Measurements from ENCODE around the gene FAM174B. TPM values are rescaled to one million over a fixed set of nuclear protein-coding genes. Genes with fewer than 3 reads are reported as not detected.
A peak's percentile ranks its signal among the peaks of the same experiment; 100 is the strongest.

The FAM174B gene
- 57.7 TPM for total RNA-seq
- long read RNA-seq, transcript FAM174B-201 (3 exons, 2,792 nt), result major isoform, 90 of 136 reads
- long read RNA-seq, partial matches to known transcripts, result 0 of 136 reads
- long read RNA-seq, other reads (novel, unspliced or antisense), result 42 of 136 reads

DNA sequence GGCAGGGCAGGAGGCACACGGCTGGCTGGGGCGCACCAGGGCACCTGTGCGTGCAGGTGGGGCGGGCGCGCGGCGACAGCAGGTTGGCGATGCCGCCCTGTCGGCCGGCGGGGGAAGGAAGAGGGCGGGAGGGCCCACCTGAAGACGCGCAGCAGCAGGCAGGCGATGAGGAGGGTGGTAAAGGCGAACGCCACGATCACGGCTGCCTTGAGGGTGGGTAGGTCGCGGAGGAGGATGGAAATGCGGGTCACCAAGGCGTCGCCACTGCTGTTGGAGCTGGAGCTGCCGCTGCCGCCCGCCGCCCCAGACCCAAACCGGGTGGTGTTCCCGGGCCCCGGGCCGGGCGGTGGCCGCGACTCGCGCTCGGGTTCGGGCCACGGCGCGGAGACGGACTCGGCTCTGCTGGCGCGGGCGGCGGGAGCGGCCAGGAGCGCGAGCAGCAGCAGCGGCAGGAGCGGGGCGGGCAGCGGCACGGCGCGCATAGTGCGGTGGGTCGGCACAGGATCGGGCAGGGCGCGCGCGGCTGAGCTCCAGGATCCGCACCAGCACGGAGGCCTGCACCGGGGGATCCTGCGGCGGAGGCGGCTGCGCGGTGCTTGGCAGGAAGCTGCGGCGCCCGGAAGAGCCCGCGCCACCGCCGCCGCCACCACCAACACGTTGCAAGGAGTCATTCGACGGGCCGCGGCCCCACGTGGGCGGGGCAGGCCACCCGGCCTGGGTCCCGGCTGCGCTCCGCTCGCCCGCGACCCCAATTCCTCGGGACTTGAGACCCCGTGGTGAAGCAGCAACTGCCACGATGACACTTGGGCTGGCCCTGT, at the start of gene FAM174B:
TSS of gene FAM174B (minus strand) at position 598 of the 818 bp plus-strand sequence.
- H3K27ac ChIP-seq, result peak within 1 kb of the TSS; percentile 76
- ATAC-seq, result peak; percentile 83 to 84
- H3K4me3 ChIP-seq, result peak within 1 kb of the TSS; percentile 61
- no peaks in the 10 kb centered on the region for H3K9me3 ChIP-seq
- H3K4me1 ChIP-seq, result peaks cover 9% of the 10 kb centered on the region
- H3K27me3 ChIP-seq (ENCODE audit: low read depth), result no peaks in the 10 kb centered on the region
- intact Hi-C loops (cut with DNase I), result no loop called here
- H3K36me3 ChIP-seq, result no peaks in the 10 kb centered on the region
- peak; percentile 73 for DNase-seq
- TF ChIP-seq, protein P1, sequence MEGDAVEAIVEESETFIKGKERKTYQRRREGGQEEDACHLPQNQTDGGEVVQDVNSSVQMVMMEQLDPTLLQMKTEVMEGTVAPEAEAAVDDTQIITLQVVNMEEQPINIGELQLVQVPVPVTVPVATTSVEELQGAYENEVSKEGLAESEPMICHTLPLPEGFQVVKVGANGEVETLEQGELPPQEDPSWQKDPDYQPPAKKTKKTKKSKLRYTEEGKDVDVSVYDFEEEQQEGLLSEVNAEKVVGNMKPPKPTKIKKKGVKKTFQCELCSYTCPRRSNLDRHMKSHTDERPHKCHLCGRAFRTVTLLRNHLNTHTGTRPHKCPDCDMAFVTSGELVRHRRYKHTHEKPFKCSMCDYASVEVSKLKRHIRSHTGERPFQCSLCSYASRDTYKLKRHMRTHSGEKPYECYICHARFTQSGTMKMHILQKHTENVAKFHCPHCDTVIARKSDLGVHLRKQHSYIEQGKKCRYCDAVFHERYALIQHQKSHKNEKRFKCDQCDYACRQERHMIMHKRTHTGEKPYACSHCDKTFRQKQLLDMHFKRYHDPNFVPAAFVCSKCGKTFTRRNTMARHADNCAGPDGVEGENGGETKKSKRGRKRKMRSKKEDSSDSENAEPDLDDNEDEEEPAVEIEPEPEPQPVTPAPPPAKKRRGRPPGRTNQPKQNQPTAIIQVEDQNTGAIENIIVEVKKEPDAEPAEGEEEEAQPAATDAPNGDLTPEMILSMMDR (IDR thresholded peaks at IDR 0.05), result no peak

DNA sequence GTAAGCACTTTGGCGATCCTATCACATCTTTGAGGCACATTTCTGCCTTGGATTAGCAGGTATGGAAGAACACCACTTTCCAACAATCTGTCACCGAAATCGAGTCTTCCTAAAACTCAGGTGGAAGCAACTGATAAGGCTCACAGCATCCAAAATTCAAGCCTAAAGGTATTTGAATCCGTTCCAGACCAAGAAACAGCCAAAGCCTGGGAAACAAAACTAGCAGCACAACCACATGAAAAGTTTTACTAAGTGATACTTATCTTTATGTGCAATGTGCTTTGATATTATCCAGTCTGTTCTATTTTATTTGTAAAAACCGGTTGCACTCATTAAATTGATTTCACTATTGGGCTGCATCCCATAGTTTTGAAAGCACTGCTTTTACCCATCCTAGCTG, 40.5 kb upstream of the FAM174B start:
- Histone ChIP-seq H3K27ac (no peak overlapping the region), H3K9me3 (no peaks in the 10 kb centered on the region), H3K4me1 (no peaks in the 10 kb centered on the region), H3K27me3 (ENCODE audit: low read depth) (no peaks in the 10 kb centered on the region), H3K4me3 (no peak overlapping the region), H3K36me3 (no peaks in the 10 kb centered on the region)
- DNase-seq (no peak), ATAC-seq (no peak)
- TF ChIP-seq, protein P1 (IDR thresholded peaks at IDR 0.05), result no peak
- intact Hi-C loops (cut with DNase I), result no loop called here

DNA sequence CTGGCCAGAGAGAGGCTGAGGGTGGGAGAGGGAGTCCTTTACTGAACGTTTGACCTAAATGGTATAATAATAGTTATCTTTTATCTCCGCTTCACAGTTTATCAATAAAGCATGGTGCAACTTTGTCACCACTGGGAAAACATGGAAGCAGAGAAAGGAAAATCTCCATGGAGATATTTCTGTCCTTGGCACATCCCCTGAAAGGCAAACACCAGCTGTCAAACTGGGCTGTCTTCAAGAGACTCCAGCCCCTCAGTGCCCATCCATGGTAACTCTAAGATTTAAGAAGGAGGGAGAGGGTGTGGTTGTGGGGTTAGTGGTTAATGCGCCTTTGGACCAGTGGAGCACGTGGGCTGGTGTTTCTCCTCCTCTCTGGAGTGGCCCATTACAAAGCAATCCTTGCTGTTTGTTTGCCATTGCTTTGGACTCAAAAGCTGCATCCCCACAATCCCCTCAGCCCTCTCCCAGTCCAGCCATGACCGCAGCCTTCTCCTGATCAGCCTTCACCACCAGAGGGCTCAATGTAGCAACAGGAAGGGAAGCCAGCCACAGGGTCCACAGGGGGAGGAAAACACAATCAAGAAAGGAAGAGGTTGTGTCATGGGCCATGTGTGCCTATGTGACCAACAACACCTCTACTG, 38.2 kb upstream of the FAM174B start:
- no peaks in the 10 kb centered on the region for H3K27me3 ChIP-seq (ENCODE audit: low read depth)
- no peaks in the 10 kb centered on the region for H3K9me3 ChIP-seq
- no peaks in the 10 kb centered on the region for H3K4me1 ChIP-seq
- TF ChIP-seq, protein P1 (IDR thresholded peaks at IDR 0.05), result no peak
- no peak overlapping the region for H3K27ac ChIP-seq
- no peak overlapping the region for H3K4me3 ChIP-seq
- H3K36me3 ChIP-seq, result no peaks in the 10 kb centered on the region
- intact Hi-C loops (cut with DNase I), result no loop called here
- no peak for ATAC-seq
- DNase-seq, result no peak

DNA sequence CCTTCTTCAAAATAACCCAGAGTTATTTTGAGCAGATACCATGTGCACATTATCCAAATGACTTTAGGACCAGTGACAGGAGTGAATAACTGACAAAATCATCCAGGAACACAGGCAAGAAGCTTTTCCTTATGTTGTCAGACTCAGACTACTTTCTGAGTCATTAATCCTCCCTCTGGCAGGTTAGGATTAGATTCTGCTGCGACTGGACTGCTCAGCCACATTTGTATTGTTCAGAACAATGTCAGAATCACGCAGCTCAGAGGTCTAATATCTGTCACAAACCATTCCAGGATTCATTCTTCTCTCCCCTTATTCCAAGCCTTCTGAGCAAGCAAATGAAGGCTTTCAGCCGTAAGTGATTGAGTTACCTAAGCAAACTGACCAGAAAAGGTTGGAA, 34.8 kb upstream of the FAM174B start:
- no peaks in the 10 kb centered on the region for H3K4me1 ChIP-seq
- TF ChIP-seq, protein P1 (IDR thresholded peaks at IDR 0.05), result no peak
- no peaks in the 10 kb centered on the region for H3K27me3 ChIP-seq (ENCODE audit: low read depth)
- H3K4me3 ChIP-seq, result no peak overlapping the region
- intact Hi-C loops (cut with DNase I), result no loop called here
- H3K27ac ChIP-seq, result no peak overlapping the region
- H3K9me3 ChIP-seq, result no peaks in the 10 kb centered on the region
- ATAC-seq (no peak), DNase-seq (no peak)
- no peaks in the 10 kb centered on the region for H3K36me3 ChIP-seq

DNA sequence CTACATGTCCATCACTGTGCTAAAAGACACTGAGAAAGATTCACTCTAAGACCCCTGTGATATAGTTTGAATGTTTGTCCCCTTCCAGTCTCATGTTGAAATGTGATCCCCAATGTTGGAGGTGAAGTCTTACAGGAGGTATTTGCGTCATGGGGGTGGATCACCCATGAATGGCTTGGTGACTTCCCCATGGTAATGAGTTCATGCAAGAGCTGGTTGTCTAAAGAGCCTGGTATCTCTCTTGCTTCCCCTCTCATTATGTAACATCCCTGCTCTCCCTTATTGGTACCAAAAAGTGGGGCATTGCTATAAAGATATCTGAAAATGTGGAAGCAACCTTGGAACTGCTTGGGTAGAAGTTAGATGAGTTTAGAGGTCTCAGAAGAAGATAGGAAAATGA, 32.2 kb upstream of the FAM174B start:
- Histone ChIP-seq H3K27ac (no peak overlapping the region), H3K36me3 (no peaks in the 10 kb centered on the region), H3K4me1 (peaks cover 2% of the 10 kb centered on the region), H3K4me3 (no peak overlapping the region), H3K27me3 (ENCODE audit: low read depth) (no peaks in the 10 kb centered on the region), H3K9me3 (no peaks in the 10 kb centered on the region)
- no peak for DNase-seq
- intact Hi-C loops (cut with DNase I), result no loop called here
- TF ChIP-seq, protein P1 (IDR thresholded peaks at IDR 0.05), result no peak
- ATAC-seq, result no peak

Measured in lower lobe of right lung (tissue), 2 donors.